Cardiac fibroblast (primary cell): ENCODE measurements around the gene TEC.

Experiments
- DNase-seq, 2 donors: peaks; one replicate each; pipeline versions ENCODE4 v3.0.0 to v3.0.0-alpha.2; 2010; ENCODE audit warnings: low read depth in 2 of 2
- H3K4me3 ChIP-seq, 2 donors: replicated peaks in 1 of 2; 1 replicate in 1 of 2; 2 replicates in 1 of 2; pipeline ENCODE4 v1.5.1; 2011; ENCODE audit warnings: low read depth in 2 of 2, low read length in 2 of 2, mild to moderate bottlenecking in 2 of 2, moderate library complexity in 1 of 2
- TF ChIP-seq, protein P1 (sequence below): IDR thresholded peaks from one replicate; pipeline ENCODE4 v1.5.1; 2011; ENCODE audit warnings: low read depth, mild to moderate bottlenecking, low read length, inconsistent platforms

Gene TEC

GRCh38 chr4:48197643-48198237 lies 71.9 kb downstream of the TEC start:
- TF ChIP-seq, protein P1, sequence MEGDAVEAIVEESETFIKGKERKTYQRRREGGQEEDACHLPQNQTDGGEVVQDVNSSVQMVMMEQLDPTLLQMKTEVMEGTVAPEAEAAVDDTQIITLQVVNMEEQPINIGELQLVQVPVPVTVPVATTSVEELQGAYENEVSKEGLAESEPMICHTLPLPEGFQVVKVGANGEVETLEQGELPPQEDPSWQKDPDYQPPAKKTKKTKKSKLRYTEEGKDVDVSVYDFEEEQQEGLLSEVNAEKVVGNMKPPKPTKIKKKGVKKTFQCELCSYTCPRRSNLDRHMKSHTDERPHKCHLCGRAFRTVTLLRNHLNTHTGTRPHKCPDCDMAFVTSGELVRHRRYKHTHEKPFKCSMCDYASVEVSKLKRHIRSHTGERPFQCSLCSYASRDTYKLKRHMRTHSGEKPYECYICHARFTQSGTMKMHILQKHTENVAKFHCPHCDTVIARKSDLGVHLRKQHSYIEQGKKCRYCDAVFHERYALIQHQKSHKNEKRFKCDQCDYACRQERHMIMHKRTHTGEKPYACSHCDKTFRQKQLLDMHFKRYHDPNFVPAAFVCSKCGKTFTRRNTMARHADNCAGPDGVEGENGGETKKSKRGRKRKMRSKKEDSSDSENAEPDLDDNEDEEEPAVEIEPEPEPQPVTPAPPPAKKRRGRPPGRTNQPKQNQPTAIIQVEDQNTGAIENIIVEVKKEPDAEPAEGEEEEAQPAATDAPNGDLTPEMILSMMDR = no peak
- DNase-seq = no peak

DNA sequence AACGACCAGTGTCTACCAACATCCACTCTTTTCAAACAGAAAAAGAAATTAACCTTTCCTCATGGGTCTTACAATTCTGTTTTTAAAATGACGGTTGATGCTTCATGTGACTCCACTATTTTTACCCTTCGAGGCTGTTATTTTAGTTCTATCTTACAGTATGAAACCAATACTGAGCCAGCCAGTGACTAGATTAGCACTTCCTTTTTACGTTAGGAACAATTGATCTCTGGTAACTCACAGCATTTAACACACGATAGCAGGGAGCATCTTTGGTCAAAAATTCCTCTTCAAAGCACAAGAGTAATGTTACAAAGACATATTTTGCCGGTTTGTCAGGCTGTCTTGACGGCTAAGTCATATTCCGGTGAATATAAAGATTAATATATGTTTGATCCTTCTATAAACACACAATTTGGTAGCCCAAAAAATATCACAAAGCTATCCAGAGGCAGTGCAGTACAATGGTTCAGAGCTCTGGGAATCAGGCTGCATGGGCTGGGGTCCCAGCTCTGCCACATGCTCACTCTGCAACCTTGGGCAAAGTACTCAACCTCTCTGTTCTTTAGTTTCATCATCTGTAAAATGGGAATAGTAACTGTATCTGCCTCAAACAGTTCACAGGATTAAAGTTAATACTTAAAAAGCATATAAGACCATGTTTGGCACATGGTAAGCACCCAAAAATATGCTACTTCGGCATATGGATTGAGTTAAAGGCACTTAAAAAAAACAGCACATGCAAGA lies 72.7 kb downstream of the TEC start:
- no peak for DNase-seq
- TF ChIP-seq, protein P1 = no peak
- no peak overlapping the region for H3K4me3 ChIP-seq

More at GRCh38 chr4:48197643-48198237, 71.9 kb downstream of the TEC start:
- H3K4me3 ChIP-seq = no peak overlapping the region

DNA sequence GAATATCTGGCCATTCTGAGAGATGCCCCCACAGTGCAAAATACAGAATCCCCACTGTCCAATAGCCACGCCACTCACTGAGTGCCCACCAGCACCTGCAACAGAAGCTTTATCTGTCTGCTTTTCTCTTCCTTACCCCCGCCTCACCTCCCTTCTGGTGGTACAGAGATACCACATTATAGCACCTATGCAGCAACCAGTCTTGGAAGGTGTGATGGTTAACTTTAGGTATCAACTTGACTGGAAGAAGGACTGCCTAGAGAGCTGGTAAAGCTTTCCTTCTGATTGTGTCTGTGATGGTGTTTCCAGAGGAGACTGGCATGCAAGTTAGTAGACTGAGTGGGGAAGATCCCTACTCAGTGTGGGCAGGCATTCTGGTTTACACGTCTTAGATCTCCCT lies 73.8 kb downstream of the TEC start:
- H3K4me3 ChIP-seq = no peak overlapping the region
- no peak for DNase-seq
- TF ChIP-seq, protein P1 = no peak

DNA sequence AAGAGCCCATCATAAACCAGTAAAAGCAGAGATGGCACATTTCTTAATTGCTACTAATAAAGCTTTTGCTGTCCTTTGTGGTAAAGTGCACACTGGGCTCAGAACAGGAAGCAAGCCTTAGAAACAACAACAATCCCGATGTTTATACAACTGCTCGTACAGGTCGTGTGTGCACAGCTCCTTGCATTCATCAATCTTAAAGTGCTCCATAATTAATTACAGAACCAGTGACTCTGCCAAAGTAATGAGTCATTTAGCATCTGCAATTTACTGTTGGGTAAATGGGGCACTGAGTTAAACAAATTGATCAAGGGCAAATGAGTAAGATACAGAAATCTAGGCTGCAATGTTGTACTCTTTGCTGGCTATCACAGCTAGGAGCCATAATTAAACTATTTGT lies 74.3 kb downstream of the TEC start:
- no peak for DNase-seq
- H3K4me3 ChIP-seq = no peak overlapping the region
- TF ChIP-seq, protein P1 = no peak

- TF ChIP-seq, protein P1 = no peak
- no peak overlapping the region for H3K4me3 ChIP-seq
- DNase-seq = no peak
These were observed 74.7 kb downstream of the TEC start for GRCh38 chr4:48194971-48195370.

- TF ChIP-seq, protein P1 = no peak
- no peak for DNase-seq
- no peak overlapping the region for H3K4me3 ChIP-seq
These were observed 75.6 kb downstream of the TEC start for GRCh38 chr4:48193921-48194468.
